GM19468 (cell line): ENCODE measurements around the gene IBA57.

Experiments
- ATAC-seq: cut with Tn5 transposase; IDR thresholded peaks from one replicate; pipeline ENCODE4 v1.9.1; 2021; ENCODE audit warnings: mild to moderate bottlenecking, moderate library complexity, moderate number of reproducible peaks; ENCODE audit not compliant: unreplicated experiment; ENCODE audit errors: extremely low read depth

IBA57 gene

GRCh38 chr1:228155596-228156514 lies 9.7 kb upstream of the IBA57 start:
- ATAC-seq, result no peak

GRCh38 chr1:228156515-228156881 lies 9.1 kb upstream of the IBA57 start:
- no peak for ATAC-seq

DNA sequence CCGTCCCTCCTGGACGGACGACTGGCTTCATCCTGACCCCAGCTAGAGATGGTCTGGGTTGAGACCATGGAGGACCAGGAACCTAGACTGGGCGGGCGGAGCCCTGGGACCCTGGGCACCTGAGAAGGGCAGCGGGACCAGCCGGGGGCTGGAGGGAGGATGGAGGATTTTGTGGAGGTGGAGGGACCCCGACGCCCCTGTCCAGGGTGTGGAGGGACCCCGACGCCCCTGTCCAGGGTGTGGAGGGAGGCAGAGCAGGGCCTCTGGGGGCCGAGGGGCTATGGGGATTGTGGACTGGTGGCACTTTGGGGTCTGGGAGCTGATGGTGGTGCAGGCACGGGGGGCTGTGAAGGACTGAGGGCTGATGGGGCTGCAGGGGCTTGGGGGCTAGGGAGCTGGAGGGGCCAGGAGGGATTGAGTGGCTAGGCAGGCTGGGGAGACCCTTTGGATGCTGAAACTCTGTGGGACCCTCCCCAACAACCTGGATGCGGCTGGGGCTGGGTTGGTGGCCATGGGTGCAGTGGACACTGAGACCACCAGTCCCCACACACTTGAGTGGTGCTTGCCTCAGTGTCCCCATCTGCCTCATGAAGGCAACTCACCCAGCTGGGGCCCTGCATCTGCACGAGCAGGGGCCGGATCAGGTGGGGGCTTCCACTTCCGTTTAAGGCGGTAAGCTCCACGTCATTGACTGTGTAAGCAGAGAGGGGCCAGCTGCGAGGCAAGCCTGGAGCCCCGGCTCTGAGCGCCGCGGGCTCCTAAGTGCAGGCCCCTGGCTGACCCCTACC lies 8.5 kb upstream of the IBA57 start:
- ATAC-seq, result no peak

DNA sequence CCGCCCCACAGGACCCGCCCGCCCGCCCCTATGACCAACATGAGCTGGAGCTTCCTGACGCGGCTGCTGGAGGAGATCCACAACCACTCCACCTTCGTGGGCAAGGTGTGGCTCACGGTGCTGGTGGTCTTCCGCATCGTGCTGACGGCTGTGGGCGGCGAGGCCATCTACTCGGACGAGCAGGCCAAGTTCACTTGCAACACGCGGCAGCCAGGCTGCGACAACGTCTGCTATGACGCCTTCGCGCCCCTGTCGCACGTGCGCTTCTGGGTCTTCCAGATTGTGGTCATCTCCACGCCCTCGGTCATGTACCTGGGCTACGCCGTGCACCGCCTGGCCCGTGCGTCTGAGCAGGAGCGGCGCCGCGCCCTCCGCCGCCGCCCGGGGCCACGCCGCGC lies 7.9 kb upstream of the IBA57 start:
- no peak for ATAC-seq

GRCh38 chr1:228158151-228159007 lies 7.2 kb upstream of the IBA57 start:
- ATAC-seq, result no peak

DNA sequence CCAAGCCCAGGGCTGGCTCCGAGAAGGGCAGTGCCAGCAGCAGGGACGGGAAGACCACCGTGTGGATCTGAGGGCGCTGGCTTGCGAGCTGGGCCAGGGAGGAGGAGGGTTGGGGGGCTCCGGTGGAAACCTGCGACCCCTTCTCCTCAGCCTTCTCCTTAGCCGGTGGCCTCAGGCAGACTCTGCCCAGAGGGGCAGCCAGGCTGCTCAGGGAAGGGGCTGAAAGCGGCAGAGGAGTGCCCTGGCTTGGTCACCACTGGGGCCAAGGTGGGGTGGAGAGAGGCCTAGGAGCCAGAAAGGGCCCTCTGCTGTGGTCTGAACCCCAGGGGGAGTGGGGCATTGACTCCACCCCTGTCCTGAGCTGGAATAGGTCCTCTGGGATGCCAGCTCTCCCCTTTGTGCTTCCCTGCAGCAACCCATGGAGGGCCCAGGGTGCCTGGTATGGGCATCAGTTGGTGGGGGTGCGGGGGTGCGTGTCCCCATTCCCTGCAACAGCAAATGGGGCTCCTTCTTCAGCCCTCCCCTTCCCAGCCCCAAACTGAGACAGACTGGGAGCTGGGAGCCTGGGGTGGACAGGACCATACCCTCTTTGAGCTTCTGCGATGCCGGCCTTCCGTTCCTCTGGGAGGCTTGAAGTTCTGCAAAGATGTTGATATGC lies 6.5 kb upstream of the IBA57 start:
- ATAC-seq, result no peak

GRCh38 chr1:228160201-228160761 lies 5.3 kb upstream of the IBA57 start:
- ATAC-seq, result no peak

- no peak for ATAC-seq
Observed at GRCh38 chr1:228161362-228161761, 4.2 kb upstream of the IBA57 start.

- no peak for ATAC-seq
Observed at GRCh38 chr1:228161866-228162265, 3.7 kb upstream of the IBA57 start.

DNA sequence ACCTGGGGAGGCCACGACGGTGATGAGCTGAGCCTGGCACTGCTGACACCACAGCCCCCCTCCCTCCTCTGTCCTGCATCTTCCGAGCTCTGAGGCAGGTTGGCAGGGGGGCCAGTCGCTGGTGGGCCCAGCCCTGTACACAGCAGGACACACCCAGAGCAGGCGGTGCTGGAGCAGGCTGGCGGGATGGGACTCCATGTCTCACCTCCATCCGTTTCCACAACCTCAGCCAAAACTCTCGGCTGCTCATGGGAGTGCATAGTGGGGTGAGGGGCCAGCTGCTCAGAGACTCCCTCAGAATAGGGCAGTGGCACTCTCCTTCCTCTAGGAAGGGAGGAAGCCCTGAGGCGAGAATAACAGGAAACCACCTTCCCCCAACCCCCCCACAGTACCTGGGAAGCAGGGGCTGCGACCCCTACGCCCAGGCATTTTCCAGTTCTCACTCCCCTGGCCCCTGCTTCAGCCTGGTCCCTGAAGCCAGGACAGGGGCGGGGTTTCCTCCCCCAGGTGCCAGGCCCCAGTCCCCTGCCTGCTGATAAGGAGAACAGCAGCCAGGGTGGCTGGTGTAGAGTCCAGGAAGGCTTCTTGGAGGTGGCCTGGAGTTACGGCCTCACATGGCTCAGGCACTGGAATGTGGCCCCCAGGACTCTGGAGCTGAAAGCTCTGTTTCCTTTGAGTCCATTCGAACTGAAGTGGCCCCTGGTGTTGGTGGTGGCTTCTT lies 3.2 kb upstream of the IBA57 start:
- ATAC-seq, result no peak

GRCh38 chr1:228163007-228163753 lies 2.4 kb upstream of the IBA57 start:
- no peak for ATAC-seq

- ATAC-seq, result no peak
Observed at GRCh38 chr1:228163776-228164519, 1.7 kb upstream of the IBA57 start.

DNA sequence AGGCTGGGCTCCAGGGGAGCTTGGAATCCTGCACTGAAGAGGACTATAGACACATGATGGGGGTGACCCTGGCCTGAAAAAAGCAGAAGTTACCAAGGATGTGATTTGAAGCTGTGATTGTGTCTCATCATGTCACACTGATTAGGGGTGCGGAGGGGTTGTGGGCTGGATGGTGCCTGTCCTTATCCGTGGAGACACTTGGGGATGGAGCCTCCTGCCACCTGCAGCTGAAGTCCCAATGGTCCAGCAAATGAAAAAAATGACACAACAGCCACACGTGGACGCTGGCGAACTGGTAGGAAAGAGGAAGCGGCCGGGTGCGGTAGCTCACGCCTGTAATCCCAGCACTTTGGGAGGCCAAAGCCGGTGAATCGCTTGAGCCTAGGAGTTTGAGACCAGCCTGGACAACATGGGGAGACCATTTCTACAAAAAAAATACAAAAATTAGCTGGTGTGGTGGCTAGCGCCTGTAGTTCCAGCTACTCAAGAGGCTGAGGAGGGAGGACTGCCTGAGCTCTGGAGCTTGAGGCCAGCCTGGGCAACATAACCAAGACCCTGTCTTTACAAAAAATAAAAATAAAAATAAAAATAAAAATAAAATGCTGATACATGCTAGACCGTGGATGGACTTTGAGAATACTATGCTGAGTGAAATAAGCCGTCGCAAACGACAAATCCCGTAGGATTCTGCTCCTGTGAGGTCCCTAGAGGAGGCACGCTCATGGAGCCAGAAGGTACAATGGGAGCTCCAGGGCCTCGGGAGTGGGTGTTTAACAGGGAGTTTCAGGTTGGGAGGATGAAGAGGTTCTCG lies 838 bp upstream of the IBA57 start:
- ATAC-seq, result no peak

DNA sequence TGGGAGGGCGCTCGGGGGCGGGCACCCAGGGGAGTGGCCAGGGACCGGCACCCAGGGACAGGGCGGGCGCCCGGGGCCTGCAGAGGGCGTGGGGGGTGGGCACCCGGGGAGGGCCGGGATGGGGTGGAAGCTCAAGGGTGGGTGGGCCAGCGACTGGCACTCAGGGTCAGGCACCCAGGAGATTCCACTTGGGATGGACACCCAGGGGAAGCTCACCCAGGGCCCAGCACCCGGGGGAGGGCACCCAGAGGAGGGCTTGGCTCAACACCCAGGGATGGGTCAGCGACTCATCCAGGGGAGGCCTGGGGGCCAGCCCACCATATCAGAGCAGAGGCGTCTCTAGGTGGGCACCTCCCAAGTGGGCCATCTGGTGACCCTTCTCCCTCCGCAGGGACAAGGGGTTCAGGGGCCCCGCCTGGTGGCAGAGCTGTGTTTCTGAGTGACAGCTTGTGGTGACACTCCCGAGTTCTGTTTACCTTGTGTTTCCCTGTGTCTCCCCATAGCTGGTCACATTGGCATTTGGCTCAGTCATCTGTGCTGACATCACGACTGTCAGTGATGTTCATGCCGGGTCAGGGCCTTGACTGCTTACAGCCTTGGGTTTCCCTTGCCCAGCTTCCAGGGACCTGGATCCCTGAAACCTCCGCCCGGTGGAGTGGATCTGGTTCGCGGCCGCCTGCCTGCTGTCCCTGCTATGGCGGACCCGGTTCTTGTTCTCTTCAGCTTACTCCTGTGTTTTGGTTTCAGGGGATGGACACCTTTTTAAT lies 749 bp downstream of the IBA57 start:
- ATAC-seq, result no peak

- ATAC-seq, result no peak
Observed at GRCh38 chr1:228168563-228169270, 3.1 kb downstream of the IBA57 start.

- no peak for ATAC-seq
Observed at GRCh38 chr1:228169345-228169744, 3.7 kb downstream of the IBA57 start.
